Esophagus squamous epithelium (tissue), 4 donors: ENCODE results near the gene STK40.

Experiments used
- CTCF ChIP-seq, 6 experiments: fragments of 450-650 bp in 4 of 6; fragments of 200-600 bp in 2 of 6; sonication (generic) in 2 of 6; IDR thresholded peaks; one replicate each; pipeline ENCODE4 v1.5.1; 2016 to 2019; ENCODE audit warnings: antibody characterized with exemption in 6 of 6, mild to moderate bottlenecking in 4 of 6, moderate library complexity in 4 of 6
- POLR2A ChIP-seq, 4 donors: fragments of 450-650 bp; IDR thresholded peaks; one replicate each; pipeline ENCODE4 v1.6.1; 2017; ENCODE audit warnings: antibody characterized with exemption in 4 of 4, mild to moderate bottlenecking in 4 of 4, moderate library complexity in 3 of 4

GRCh38 chr1:36411674-36412648 is 26.2 kb upstream of the STK40 start:
- no peak for TF ChIP-seq CTCF (IDR thresholded peaks at IDR 0.05)
- no peak for TF ChIP-seq POLR2A (IDR thresholded peaks at IDR 0.05)
